ENCODE results near the gene MAP1S. TPM values are rescaled to one million over a fixed set of nuclear protein-coding genes. Genes with fewer than 3 reads are reported as not detected.

Gene MAP1S
- polyA plus RNA-seq, 1 of the 3 experiments (the other 2 are of a cell fraction): 18.4 TPM

GRCh38 chr19:17747205-17748098 is 28.2 kb downstream of the MAP1S start:
- H3K9me2 ChIP-seq: no peaks in the 10 kb centered on the region
- peak overlapping the region; percentile 84 for H3K4me2 ChIP-seq
- H3K4me1 ChIP-seq (ENCODE audit: control insufficient read depth in 1 of 2, insufficient read depth in 2 of 2, low read depth in 1 of 2, low read length in 1 of 2): peaks cover 0 to 4% of the 10 kb centered on the region in 2 experiments; a peak in 1 of 4 replicates
- H3K4me3 ChIP-seq (ENCODE audit: low read depth in 2 of 2, low read length in 1 of 2): peak overlapping the region; percentile 59 to 65
- H2AFZ ChIP-seq (ENCODE audit: low read depth): peak overlapping the region; percentile 79
- peak; percentile 100 for DNase-seq
- no peaks in the 10 kb centered on the region for H4K20me1 ChIP-seq (ENCODE audit: insufficient read depth)
- WGBS (ENCODE audit: low lambda C conversion rate): 5% methylated on average over 23 of the region's 75 CpGs
- ChIA-PET CTCF (interaction anchor here (0.7 to 1.5 kb wide), 4 partner anchors 17 to 112 kb away, joined by 3 read pairs; partner anchors contain the start of gene RPL18A), POLR2A (interaction anchor here (0.7 to 1.4 kb wide), 2 partner anchors 14 to 15 kb away, joined by 3 to 5 read pairs; no protein-coding TSS in a partner anchor)
- peaks cover 6% of the 10 kb centered on the region for H3F3A ChIP-seq (replicated peaks; ENCODE audit: insufficient read depth)
- H3K27ac ChIP-seq (ENCODE audit: low read depth in 2 of 2, low read length in 1 of 2): no peak overlapping the region; a peak in 1 of 4 replicates
- H3K9me3 ChIP-seq: no peaks in the 10 kb centered on the region
- H3K9ac ChIP-seq: no peak overlapping the region
- no peaks in the 10 kb centered on the region for H3K79me2 ChIP-seq (ENCODE audit: insufficient read depth)
- no peaks in the 10 kb centered on the region for H3K27me3 ChIP-seq (ENCODE audit: insufficient read depth)
- no peaks in the 10 kb centered on the region for H3K36me3 ChIP-seq (replicated peaks in 1 of 2; ENCODE audit: control insufficient read depth in 1 of 2, insufficient read depth in 2 of 2, low read length in 1 of 2)
- TF ChIP-seq TEAD4 (IDR thresholded peaks at IDR 0.05; ENCODE audit: borderline replicate concordance, insufficient read depth) (no peak), MXI1 (IDR thresholded peaks at IDR 0.05; ENCODE audit: low read depth, low read length) (no peak), FOXM1 (IDR thresholded peaks at IDR 0.05; ENCODE audit: low read depth) (no peak), ELF1 (IDR thresholded peaks at IDR 0.05) (no peak), SMC3 (IDR thresholded peaks at IDR 0.05; ENCODE audit: low read depth, low read length) (no peak), USF1 (IDR thresholded peaks at IDR 0.05; ENCODE audit: borderline replicate concordance, low read depth) (no peak), YY1 (IDR thresholded peaks at IDR 0.05; ENCODE audit: low read depth) (no peak), EP300 (IDR thresholded peaks at IDR 0.05; ENCODE audit: borderline replicate concordance in 1 of 2, low read depth in 1 of 2, low read length in 1 of 2) (no peak), NRF1 (IDR thresholded peaks at IDR 0.05; ENCODE audit: low read depth, low read length) (0 out of 2 replicates have a peak, but pooled peaks have one; percentile 26), POLR2AphosphoS5 (IDR thresholded peaks at IDR 0.05; ENCODE audit: low read depth, low read length) (no peak), SIN3A (IDR thresholded peaks at IDR 0.05; ENCODE audit: borderline replicate concordance, low read depth, low read length) (no peak), TAF1 (IDR thresholded peaks at IDR 0.05; ENCODE audit: borderline replicate concordance, low read depth, low read length) (no peak), CTCF (IDR thresholded peaks at IDR 0.05) (no peak), TCF12 (IDR thresholded peaks at IDR 0.05) (no peak), USF2 (IDR thresholded peaks at IDR 0.05; ENCODE audit: borderline replicate concordance, low read depth, low read length) (no peak), GATA2 (CRISPR knock-in tag; IDR thresholded peaks at IDR 0.05) (no peak), JUND (IDR thresholded peaks at IDR 0.05) (no peak), FOSL2 (IDR thresholded peaks at IDR 0.05; ENCODE audit: borderline replicate concordance, low read depth) (no peak), MEF2A (IDR thresholded peaks at IDR 0.05; ENCODE audit: borderline replicate concordance, low read depth) (no peak), MAX (IDR thresholded peaks at IDR 0.05; ENCODE audit: low read depth) (peak; percentile 77), CHD2 (IDR thresholded peaks at IDR 0.05; ENCODE audit: low read length, partially characterized antibody) (peak; percentile 37), REST (IDR thresholded peaks at IDR 0.05; ENCODE audit: low read depth, low read length) (no peak), GABPA (IDR thresholded peaks at IDR 0.05; ENCODE audit: low read depth) (no peak), PBX3 (IDR thresholded peaks at IDR 0.05) (peak; percentile 84), EZH2phosphoT487 (IDR thresholded peaks at IDR 0.05; ENCODE audit: borderline replicate concordance, low read depth) (no peak)

Measured in SK-N-SH (cell line).